Effector memory CD4-positive, alpha-beta T cell (primary cell): ENCODE results near the gene MZT2A.
"Not testable (repeated sequence)": the region's sequence is repeated elsewhere in the genome, so short reads cannot be mapped to it uniquely, and the experiment has no call there.

Experiments
- DNase-seq, 3 donors: peaks; one replicate each; pipeline ENCODE4 v3.0.0-alpha.2; 2020
- H3K27ac ChIP-seq: 2 replicates; pipeline ENCODE4 v1.7.0; 2013; ENCODE audit warnings: mild to moderate bottlenecking, low read length, moderate library complexity; ENCODE audit not compliant: insufficient read depth, poor library complexity, severe bottlenecking
- H3K27me3 ChIP-seq: replicated peaks from 2 replicates; pipeline ENCODE4 v1.7.0; 2013; ENCODE audit warnings: mild to moderate bottlenecking, low read length; ENCODE audit not compliant: insufficient read depth, control insufficient read depth, poor library complexity, severe bottlenecking
- H3K36me3 ChIP-seq: 2 replicates; pipeline ENCODE4 v1.7.0; 2013; ENCODE audit warnings: mild to moderate bottlenecking, low read length, moderate library complexity; ENCODE audit not compliant: control insufficient read depth, insufficient read depth
- H3K4me1 ChIP-seq: 2 replicates; pipeline ENCODE4 v1.7.0; 2013; ENCODE audit warnings: low read length, mild to moderate bottlenecking; ENCODE audit not compliant: control insufficient read depth, insufficient read depth, poor library complexity, severe bottlenecking
- H3K4me3 ChIP-seq: 2 replicates; pipeline ENCODE4 v1.7.0; 2013; ENCODE audit warnings: low read length, low read depth, mild to moderate bottlenecking; ENCODE audit not compliant: insufficient read depth, poor library complexity, severe bottlenecking
- H3K9me3 ChIP-seq: 2 replicates; pipeline ENCODE4 v1.7.0; 2013; ENCODE audit warnings: mild to moderate bottlenecking, low read length, moderate library complexity; ENCODE audit not compliant: control insufficient read depth

MZT2A gene

GRCh38 chr2:131519871-131520470 is 27.8 kb upstream of the MZT2A start:
- H3K4me1 ChIP-seq, H3K27ac ChIP-seq, DNase-seq, H3K27me3 ChIP-seq, H3K9me3 ChIP-seq, H3K4me3 ChIP-seq: not testable (repeated sequence)
- peaks cover 15% of the 10 kb centered on the region for H3K36me3 ChIP-seq

- Histone ChIP-seq H3K27ac (no peak overlapping the region), H3K27me3 (no peaks in the 10 kb centered on the region), H3K4me3 (no peak overlapping the region), H3K9me3 (no peaks in the 10 kb centered on the region), H3K36me3 (peaks cover 15% of the 10 kb centered on the region), H3K4me1 (no peaks in the 10 kb centered on the region)
- DNase-seq, result no peak
Observed at GRCh38 chr2:131519466-131519865, 27.3 kb upstream of the MZT2A start.

GRCh38 chr2:131518531-131518930 is 26.3 kb upstream of the MZT2A start:
- DNase-seq, H3K9me3 ChIP-seq, H3K4me1 ChIP-seq, H3K27ac ChIP-seq, H3K4me3 ChIP-seq, H3K27me3 ChIP-seq: not testable (repeated sequence)
- H3K36me3 ChIP-seq, result peaks cover 15% of the 10 kb centered on the region

GRCh38 chr2:131517856-131518255 is 25.7 kb upstream of the MZT2A start:
- H3K4me1 ChIP-seq, H3K27me3 ChIP-seq, DNase-seq, H3K4me3 ChIP-seq, H3K9me3 ChIP-seq, H3K27ac ChIP-seq: not testable (repeated sequence)
- H3K36me3 ChIP-seq, result peaks cover 18% of the 10 kb centered on the region

GRCh38 chr2:131517106-131517831 is 25.1 kb upstream of the MZT2A start:
- Histone ChIP-seq H3K4me1 (no peaks in the 10 kb centered on the region), H3K9me3 (no peaks in the 10 kb centered on the region), H3K4me3 (no peak overlapping the region), H3K36me3 (peaks cover 23% of the 10 kb centered on the region), H3K27ac (no peak overlapping the region), H3K27me3 (no peaks in the 10 kb centered on the region)
- DNase-seq, result no peak

GRCh38 chr2:131516621-131517020 is 24.4 kb upstream of the MZT2A start:
- not testable (repeated sequence) for H3K27me3 ChIP-seq, DNase-seq
- H3K36me3 ChIP-seq, result peaks cover 23% of the 10 kb centered on the region

GRCh38 chr2:131516011-131516410 is 23.8 kb upstream of the MZT2A start:
- H3K27me3 ChIP-seq, result no peaks in the 10 kb centered on the region
- H3K36me3 ChIP-seq, result peaks cover 23% of the 10 kb centered on the region
- DNase-seq, result no peak
- no peaks in the 10 kb centered on the region for H3K4me1 ChIP-seq
- no peaks in the 10 kb centered on the region for H3K9me3 ChIP-seq
- no peak overlapping the region for H3K4me3 ChIP-seq
- no peak overlapping the region for H3K27ac ChIP-seq

More at GRCh38 chr2:131516621-131517020, 24.4 kb upstream of the MZT2A start:
- not testable (repeated sequence) for H3K9me3 ChIP-seq, H3K4me1 ChIP-seq, H3K4me3 ChIP-seq, H3K27ac ChIP-seq

- DNase-seq, H3K4me1 ChIP-seq, H3K9me3 ChIP-seq, H3K27ac ChIP-seq, H3K27me3 ChIP-seq, H3K4me3 ChIP-seq: not testable (repeated sequence)
- peaks cover 19% of the 10 kb centered on the region for H3K36me3 ChIP-seq
Observed at GRCh38 chr2:131515235-131515634, 23.0 kb upstream of the MZT2A start.

GRCh38 chr2:131514408-131515166 is 22.4 kb upstream of the MZT2A start:
- not testable (repeated sequence) for H3K4me1 ChIP-seq, DNase-seq, H3K27ac ChIP-seq, H3K4me3 ChIP-seq, H3K27me3 ChIP-seq, H3K9me3 ChIP-seq
- peaks cover 21% of the 10 kb centered on the region for H3K36me3 ChIP-seq
